ENCODE data around the gene SAMD8. TPM values are rescaled to one million over a fixed set of nuclear protein-coding genes. Genes with fewer than 3 reads are reported as not detected.

The SAMD8 gene
- total and polyA plus RNA-seq, 2 of the 8 experiments (the other 6 are each of a cell fraction or from before 2014, with no cell fraction given) = 11.7 to 20.9 TPM

DNA sequence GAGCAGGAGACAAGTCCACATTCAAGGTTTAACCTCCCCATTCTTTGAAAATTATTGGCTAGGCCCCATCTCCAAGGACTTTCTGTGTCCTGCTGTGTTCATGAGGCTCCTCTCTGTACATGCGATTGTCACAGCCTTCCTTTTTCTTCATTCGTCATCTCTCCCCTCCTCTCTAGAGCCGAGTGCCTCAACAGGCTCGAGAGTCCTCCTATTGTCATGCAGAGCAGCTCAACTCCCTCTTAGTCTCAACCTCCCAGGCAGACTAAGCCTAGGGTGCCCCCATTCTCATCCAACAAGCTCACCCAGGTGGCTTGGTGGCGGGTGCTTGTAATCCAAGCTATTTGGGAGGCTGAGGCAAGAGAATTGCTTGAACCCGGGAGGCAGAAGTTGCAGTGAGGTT is 35.1 kb upstream of the SAMD8 start:
- H3K4me3 ChIP-seq (ENCODE audit: extremely low read depth in 1 of 4, insufficient read depth in 2 of 4, low read depth in 3 of 4, low read length in 4 of 4) = no peak overlapping the region
- FAIRE-seq = no peak
- no peaks in the 10 kb centered on the region for H3K23me2 ChIP-seq (ENCODE audit: low read depth, low read length)
- no peaks in the 10 kb centered on the region for H3K36me3 ChIP-seq (ENCODE audit: control insufficient read depth in 2 of 4, insufficient read depth in 4 of 4, low read length in 3 of 4)
- H3K14ac ChIP-seq (ENCODE audit: insufficient read length) = no peak overlapping the region
- no peak overlapping the region for H3K9ac ChIP-seq (replicated peaks in 1 of 4; ENCODE audit: extremely low read depth in 1 of 4, low read depth in 3 of 4, low read length in 3 of 4)
- H4K20me1 ChIP-seq (replicated peaks in 1 of 2; ENCODE audit: control insufficient read depth in 1 of 2, insufficient read depth in 2 of 2, low read length in 2 of 2) = no peaks in the 10 kb centered on the region
- H3K79me1 ChIP-seq (ENCODE audit: low read depth, low read length) = no peaks in the 10 kb centered on the region
- H4K8ac ChIP-seq (ENCODE audit: extremely low read depth, insufficient read depth, low read length) = no peak overlapping the region
- no peak overlapping the region for H4K91ac ChIP-seq (replicated peaks; ENCODE audit: insufficient read length, low read length)
- no peak overlapping the region for H2BK15ac ChIP-seq (ENCODE audit: low read length)
- H3K18ac ChIP-seq (ENCODE audit: extremely low read depth, low read length) = no peak overlapping the region; the same call in none of the 2 replicates
- H3K56ac ChIP-seq (replicated peaks; ENCODE audit: insufficient read length, low read depth, low read length) = no peak overlapping the region
- peak overlapping the region; percentile 66; the same call in 1 of the 2 replicates for H2BK5ac ChIP-seq (ENCODE audit: low read depth, low read length)
- no peak overlapping the region for H2AK5ac ChIP-seq (ENCODE audit: low read depth, low read length)
- DNase-seq (ENCODE audit: low read depth in 1 of 2, low spot score in 2 of 2) = no peak
- WGBS, 2 experiments (ENCODE audit: extremely low coverage in 1 of 2, insufficient coverage in 1 of 2, insufficient read length in 1 of 2, insufficient replicate concordance in 2 of 2, low coverage in 1 of 2, low lambda C conversion rate in 2 of 2, missing lambda C conversion rate in 1 of 2) = 69% methylated on average over 6 of the region's 6 CpGs; no CpG with 5 or more reads in 1 of the 2 experiments
- peaks cover 0 to 16% (median 6%) of the 10 kb centered on the region in 4 experiments; a peak in 4 of 7 replicates for H3K4me1 ChIP-seq (replicated peaks in 1 of 4; ENCODE audit: control insufficient read depth in 3 of 4, insufficient read depth in 4 of 4, low read length in 3 of 4)
- CTCF ChIA-PET (ENCODE audit: partially characterized antibody) = interaction anchor here (1.1 to 2.3 kb wide), 5 partner anchors 22 to 33 kb away, joined by 3 to 12 read pairs (median 4); a partner anchor contains a TSS
- H3K79me2 ChIP-seq (ENCODE audit: control insufficient read depth in 1 of 2, insufficient read depth in 2 of 2, low read length in 2 of 2) = no peaks in the 10 kb centered on the region
- 0 out of 4 replicates have a peak overlapping the region, but pooled peaks have one; percentile 2 to 13 for H3K4me2 ChIP-seq (ENCODE audit: insufficient read depth in 1 of 2, low read depth in 2 of 2, low read length in 2 of 2)
- H3K27ac ChIP-seq (ENCODE audit: low read depth, low read length) = no peak overlapping the region
- H3K23ac ChIP-seq (ENCODE audit: insufficient read length) = no peak overlapping the region
- H3K27me3 ChIP-seq (replicated peaks in 1 of 4; ENCODE audit: control insufficient read depth in 3 of 4, extremely low read depth in 1 of 4, insufficient read depth in 3 of 4, low read length in 3 of 4) = no peaks in the 10 kb centered on the region
- H3K4ac ChIP-seq (replicated peaks; ENCODE audit: insufficient read length, low read depth, low read length) = no peak overlapping the region
- peak overlapping the region; percentile 55; the same call in 1 of the 2 replicates for H2BK12ac ChIP-seq (ENCODE audit: low read depth, low read length)
- H2BK20ac ChIP-seq (ENCODE audit: low read length) = peak overlapping the region; percentile 94
- 0 out of 2 replicates have a peak overlapping the region, but pooled peaks have one; percentile 12 for H2AFZ ChIP-seq (ENCODE audit: low read length)
- POLR2A ChIA-PET (ENCODE audit: partially characterized antibody) = no interaction called here
- TF ChIP-seq NANOG (IDR thresholded peaks at IDR 0.05; ENCODE audit: insufficient read depth, low read depth, low read length, poor library complexity, severe bottlenecking) = peak; percentile 45
- TF ChIP-seq, protein P1, sequence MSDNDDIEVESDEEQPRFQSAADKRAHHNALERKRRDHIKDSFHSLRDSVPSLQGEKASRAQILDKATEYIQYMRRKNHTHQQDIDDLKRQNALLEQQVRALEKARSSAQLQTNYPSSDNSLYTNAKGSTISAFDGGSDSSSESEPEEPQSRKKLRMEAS (IDR thresholded peaks at IDR 0.05) = no peak
- peak; percentile 88; the same call in 1 of the 2 replicates for TF ChIP-seq POU5F1 (IDR thresholded peaks at IDR 0.05; ENCODE audit: low read depth, low read length)
- H4K5ac ChIP-seq (ENCODE audit: insufficient read length, low read depth, low read length) = no peak overlapping the region
- H2BK120ac ChIP-seq (replicated peaks; ENCODE audit: low read depth, low read length) = peak overlapping the region; percentile 5
- no peaks in the 10 kb centered on the region; a peak in 1 of 4 replicates for H3K9me3 ChIP-seq (ENCODE audit: insufficient read depth in 2 of 2, low read depth in 1 of 2, low read length in 1 of 2)

Data from H1 (cell line).